Muscle layer of colon (tissue), 2 donors: ENCODE data around the gene STK10.

ENCODE experiments used
- H3K27ac ChIP-seq: one replicate; pipeline ENCODE4 v1.7.0; 2013; ENCODE audit warnings: low read depth, mild to moderate bottlenecking, low read length, moderate library complexity
- H3K27me3 ChIP-seq, 2 donors: one replicate each; pipeline ENCODE4 v1.7.0; 2013; ENCODE audit warnings: low read length in 2 of 2, mild to moderate bottlenecking in 2 of 2; ENCODE audit not compliant: insufficient read depth in 2 of 2, control insufficient read depth in 1 of 2
- H3K36me3 ChIP-seq: one replicate; pipeline ENCODE4 v1.7.0; 2013; ENCODE audit warnings: mild to moderate bottlenecking, low read length; ENCODE audit not compliant: insufficient read depth
- H3K4me1 ChIP-seq: one replicate; pipeline ENCODE4 v1.7.0; 2013; ENCODE audit warnings: mild to moderate bottlenecking, low read length; ENCODE audit not compliant: insufficient read depth
- H3K4me3 ChIP-seq, 2 donors: one replicate each; pipeline ENCODE4 v1.7.0; 2013; ENCODE audit warnings: low read length in 2 of 2, low read depth in 1 of 2, mild to moderate bottlenecking in 1 of 2, moderate library complexity in 1 of 2
- H3K9ac ChIP-seq: one replicate; pipeline ENCODE4 v1.7.0; 2013; ENCODE audit warnings: low read length
- H3K9me3 ChIP-seq: one replicate; pipeline ENCODE4 v1.7.0; 2013; ENCODE audit warnings: mild to moderate bottlenecking, low read length
- donor health status: abdominal sarcoma.
- donor health status: Adenocarcinoma of cecum.

STK10 gene

GRCh38 chr5:172113036-172113435 lies 75.0 kb downstream of the STK10 start:
- H3K9me3 ChIP-seq, result no peaks in the 10 kb centered on the region
- H3K4me1 ChIP-seq, result peaks cover 27% of the 10 kb centered on the region
- no peaks in the 10 kb centered on the region for H3K36me3 ChIP-seq
- no peak overlapping the region for H3K4me3 ChIP-seq
- H3K27me3 ChIP-seq, result no peaks in the 10 kb centered on the region
- H3K9ac ChIP-seq, result no peak overlapping the region
- H3K27ac ChIP-seq, result no peak overlapping the region

GRCh38 chr5:172111852-172112225 lies 76.2 kb downstream of the STK10 start:
- Histone ChIP-seq H3K27me3 (no peaks in the 10 kb centered on the region), H3K36me3 (no peaks in the 10 kb centered on the region), H3K9ac (no peak overlapping the region), H3K9me3 (no peaks in the 10 kb centered on the region), H3K27ac (peak overlapping the region; percentile 76), H3K4me3 (no peak overlapping the region), H3K4me1 (peaks cover 38% of the 10 kb centered on the region)

GRCh38 chr5:172110921-172111851 lies 76.8 kb downstream of the STK10 start:
- Histone ChIP-seq H3K27ac (peak overlapping the region; percentile 76), H3K4me1 (peaks cover 38% of the 10 kb centered on the region), H3K27me3 (no peaks in the 10 kb centered on the region), H3K4me3 (peak overlapping the region in 1 of 2 donors; percentile 28), H3K9me3 (no peaks in the 10 kb centered on the region), H3K9ac (peak overlapping the region; percentile 11), H3K36me3 (no peaks in the 10 kb centered on the region)

GRCh38 chr5:172110260-172110815 lies 77.7 kb downstream of the STK10 start:
- no peak overlapping the region for H3K9ac ChIP-seq
- peaks cover 38% of the 10 kb centered on the region for H3K4me1 ChIP-seq
- H3K4me3 ChIP-seq, result peak overlapping the region in 1 of 2 donors; percentile 28
- H3K36me3 ChIP-seq, result no peaks in the 10 kb centered on the region
- no peaks in the 10 kb centered on the region for H3K27me3 ChIP-seq
- no peaks in the 10 kb centered on the region for H3K9me3 ChIP-seq
- peak overlapping the region; percentile 76 for H3K27ac ChIP-seq

GRCh38 chr5:172109749-172110148 lies 78.3 kb downstream of the STK10 start:
- Histone ChIP-seq H3K4me3 (no peak overlapping the region), H3K4me1 (peaks cover 38% of the 10 kb centered on the region), H3K27ac (peak overlapping the region; percentile 22), H3K9ac (no peak overlapping the region), H3K9me3 (no peaks in the 10 kb centered on the region), H3K36me3 (no peaks in the 10 kb centered on the region), H3K27me3 (no peaks in the 10 kb centered on the region)

GRCh38 chr5:172107571-172107970 lies 80.5 kb downstream of the STK10 start:
- Histone ChIP-seq H3K4me3 (peak overlapping the region in 1 of 2 donors; percentile 64), H3K27me3 (no peaks in the 10 kb centered on the region), H3K9me3 (no peaks in the 10 kb centered on the region), H3K27ac (no peak overlapping the region), H3K4me1 (peaks cover 52% of the 10 kb centered on the region), H3K36me3 (no peaks in the 10 kb centered on the region), H3K9ac (no peak overlapping the region)

GRCh38 chr5:172106511-172107356 lies 81.3 kb downstream of the STK10 start:
- H3K36me3 ChIP-seq, result no peaks in the 10 kb centered on the region
- no peaks in the 10 kb centered on the region for H3K27me3 ChIP-seq
- peaks cover 52% of the 10 kb centered on the region for H3K4me1 ChIP-seq
- H3K9ac ChIP-seq, result no peak overlapping the region
- H3K4me3 ChIP-seq, result peak overlapping the region; percentile 2 to 64
- H3K9me3 ChIP-seq, result no peaks in the 10 kb centered on the region
- H3K27ac ChIP-seq, result no peak overlapping the region

- H3K9ac ChIP-seq, result no peak overlapping the region
- H3K4me1 ChIP-seq, result peaks cover 43% of the 10 kb centered on the region
Observed at GRCh38 chr5:172105811-172106210, 82.2 kb downstream of the STK10 start.

GRCh38 chr5:172104801-172105701 lies 83.0 kb downstream of the STK10 start:
- Histone ChIP-seq H3K4me3 (no peak overlapping the region), H3K4me1 (peaks cover 35% of the 10 kb centered on the region), H3K27ac (no peak overlapping the region), H3K36me3 (no peaks in the 10 kb centered on the region), H3K9ac (no peak overlapping the region), H3K27me3 (no peaks in the 10 kb centered on the region), H3K9me3 (no peaks in the 10 kb centered on the region)

More at GRCh38 chr5:172105811-172106210, 82.2 kb downstream of the STK10 start:
- no peaks in the 10 kb centered on the region for H3K36me3 ChIP-seq
- H3K27ac ChIP-seq, result no peak overlapping the region
- H3K9me3 ChIP-seq, result no peaks in the 10 kb centered on the region
- H3K4me3 ChIP-seq, result no peak overlapping the region
- no peaks in the 10 kb centered on the region for H3K27me3 ChIP-seq

- Histone ChIP-seq H3K36me3 (no peaks in the 10 kb centered on the region), H3K27ac (peak overlapping the region; percentile 16), H3K4me1 (peaks cover 31% of the 10 kb centered on the region), H3K9me3 (no peaks in the 10 kb centered on the region), H3K4me3 (no peak overlapping the region), H3K27me3 (no peaks in the 10 kb centered on the region), H3K9ac (no peak overlapping the region)
Observed at GRCh38 chr5:172104021-172104420, 84.0 kb downstream of the STK10 start.
